SK-N-SH (cell line): ENCODE data around the gene CABP5.

Experiments
- EZH2phosphoT487 ChIP-seq: fragments of 200-600 bp; sonication (generic); IDR thresholded peaks from 2 replicates; pipeline ENCODE4 v1.6.1; 2017; ENCODE audit warnings: low read depth, mixed run types, mild to moderate bottlenecking, antibody characterized with exemption, moderate library complexity, borderline replicate concordance
- POLR2AphosphoS5 ChIP-seq: IDR thresholded peaks from 2 replicates; pipeline ENCODE4 v1.6.1; 2012; ENCODE audit warnings: low read depth, low read length
- RAD21 ChIP-seq: IDR thresholded peaks from 2 replicates; pipeline ENCODE4 v1.6.1; 2012; ENCODE audit warnings: mild to moderate bottlenecking, low read length
- RCOR1 ChIP-seq: fragments of 150-350 bp; IDR thresholded peaks from 2 replicates; pipeline ENCODE4 v1.6.1; 2017; ENCODE audit warnings: antibody characterized with exemption, low read length
- TF ChIP-seq, protein P1 (sequence below): fragments of 200-600 bp; sonication (generic); IDR thresholded peaks from 2 replicates; pipeline ENCODE4 v1.6.1; 2017; ENCODE audit warnings: antibody characterized with exemption, mild to moderate bottlenecking, moderate library complexity
- TF ChIP-seq, protein P2 (sequence below): IDR thresholded peaks from 2 replicates; pipeline ENCODE4 v1.4.0; 2012; ENCODE audit warnings: low read depth

DNA sequence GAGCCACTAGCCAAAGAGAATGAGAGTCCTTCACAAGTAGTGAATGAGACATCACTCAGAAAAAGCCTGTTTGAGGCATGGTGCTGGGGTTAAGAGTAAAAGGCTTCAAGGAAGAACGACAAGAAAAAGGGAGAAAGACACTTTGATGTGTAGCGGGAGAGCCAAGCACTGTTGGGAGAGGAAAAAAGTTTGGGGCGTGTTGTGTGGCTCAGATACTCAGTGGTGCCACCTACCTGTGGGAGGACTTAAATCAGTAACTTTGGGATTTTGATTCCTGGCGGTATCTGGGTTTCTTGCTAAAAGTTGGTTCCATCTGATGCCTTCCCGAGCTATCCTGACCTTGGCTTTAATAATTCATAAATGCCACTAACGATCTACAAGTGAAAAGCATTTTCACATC lies 37.1 kb downstream of the CABP5 start:
- no peak for TF ChIP-seq EZH2phosphoT487
- TF ChIP-seq, protein P1, sequence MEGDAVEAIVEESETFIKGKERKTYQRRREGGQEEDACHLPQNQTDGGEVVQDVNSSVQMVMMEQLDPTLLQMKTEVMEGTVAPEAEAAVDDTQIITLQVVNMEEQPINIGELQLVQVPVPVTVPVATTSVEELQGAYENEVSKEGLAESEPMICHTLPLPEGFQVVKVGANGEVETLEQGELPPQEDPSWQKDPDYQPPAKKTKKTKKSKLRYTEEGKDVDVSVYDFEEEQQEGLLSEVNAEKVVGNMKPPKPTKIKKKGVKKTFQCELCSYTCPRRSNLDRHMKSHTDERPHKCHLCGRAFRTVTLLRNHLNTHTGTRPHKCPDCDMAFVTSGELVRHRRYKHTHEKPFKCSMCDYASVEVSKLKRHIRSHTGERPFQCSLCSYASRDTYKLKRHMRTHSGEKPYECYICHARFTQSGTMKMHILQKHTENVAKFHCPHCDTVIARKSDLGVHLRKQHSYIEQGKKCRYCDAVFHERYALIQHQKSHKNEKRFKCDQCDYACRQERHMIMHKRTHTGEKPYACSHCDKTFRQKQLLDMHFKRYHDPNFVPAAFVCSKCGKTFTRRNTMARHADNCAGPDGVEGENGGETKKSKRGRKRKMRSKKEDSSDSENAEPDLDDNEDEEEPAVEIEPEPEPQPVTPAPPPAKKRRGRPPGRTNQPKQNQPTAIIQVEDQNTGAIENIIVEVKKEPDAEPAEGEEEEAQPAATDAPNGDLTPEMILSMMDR, result peak; percentile 52
- TF ChIP-seq RCOR1, result no peak
- TF ChIP-seq, protein P2, sequence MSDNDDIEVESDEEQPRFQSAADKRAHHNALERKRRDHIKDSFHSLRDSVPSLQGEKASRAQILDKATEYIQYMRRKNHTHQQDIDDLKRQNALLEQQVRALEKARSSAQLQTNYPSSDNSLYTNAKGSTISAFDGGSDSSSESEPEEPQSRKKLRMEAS, result no peak
- no peak for TF ChIP-seq POLR2AphosphoS5
- no peak for TF ChIP-seq RAD21
